SJCRH30 (cell line): ENCODE data around the gene SH3BP5. TPM values are rescaled to one million over a fixed set of nuclear protein-coding genes. Genes with fewer than 3 reads are reported as not detected.

Source experiments
- DNase-seq, 2 experiments: peaks; one replicate each; pipeline ENCODE4 v3.0.0-alpha.2; 2015 to 2020
- H3K27ac ChIP-seq: fragments of 250-450 bp; sonication (Bioruptor Pico); 2 replicates; pipeline ENCODE4 v1.5.1; 2020; ENCODE audit warnings: mild to moderate bottlenecking, moderate library complexity
- H3K27me3 ChIP-seq: fragments of 250-450 bp; sonication (Bioruptor Pico); 2 replicates; pipeline ENCODE4 v1.5.1; 2020; ENCODE audit warnings: mild to moderate bottlenecking, moderate library complexity
- H3K36me3 ChIP-seq: fragments of 250-450 bp; sonication (Bioruptor Pico); 2 replicates; pipeline ENCODE4 v1.5.1; 2020; ENCODE audit warnings: mild to moderate bottlenecking, moderate library complexity
- H3K4me1 ChIP-seq: fragments of 250-450 bp; sonication (Bioruptor Pico); 2 replicates; pipeline ENCODE4 v1.5.1; 2020; ENCODE audit warnings: mild to moderate bottlenecking, moderate library complexity
- H3K4me3 ChIP-seq: fragments of 250-450 bp; sonication (Bioruptor Pico); 2 replicates; pipeline ENCODE4 v1.5.1; 2020; ENCODE audit warnings: mild to moderate bottlenecking, moderate library complexity
- H3K9me3 ChIP-seq: fragments of 250-450 bp; sonication (Bioruptor Pico); replicated peaks from 2 replicates; pipeline ENCODE4 v1.5.1; 2020; ENCODE audit warnings: mild to moderate bottlenecking, moderate library complexity
- total RNA-seq: library from RNA; depleted of rRNA; stranded (reverse); fragments of >200 nt; shearing (Covaris generic); gene quantifications from 2 replicates; pipeline ENCODE4 v1.2.3, GENCODE V29; 2014

The SH3BP5 gene
- total RNA-seq, 1 experiment from 2014 or later, result 8.5 TPM

DNA sequence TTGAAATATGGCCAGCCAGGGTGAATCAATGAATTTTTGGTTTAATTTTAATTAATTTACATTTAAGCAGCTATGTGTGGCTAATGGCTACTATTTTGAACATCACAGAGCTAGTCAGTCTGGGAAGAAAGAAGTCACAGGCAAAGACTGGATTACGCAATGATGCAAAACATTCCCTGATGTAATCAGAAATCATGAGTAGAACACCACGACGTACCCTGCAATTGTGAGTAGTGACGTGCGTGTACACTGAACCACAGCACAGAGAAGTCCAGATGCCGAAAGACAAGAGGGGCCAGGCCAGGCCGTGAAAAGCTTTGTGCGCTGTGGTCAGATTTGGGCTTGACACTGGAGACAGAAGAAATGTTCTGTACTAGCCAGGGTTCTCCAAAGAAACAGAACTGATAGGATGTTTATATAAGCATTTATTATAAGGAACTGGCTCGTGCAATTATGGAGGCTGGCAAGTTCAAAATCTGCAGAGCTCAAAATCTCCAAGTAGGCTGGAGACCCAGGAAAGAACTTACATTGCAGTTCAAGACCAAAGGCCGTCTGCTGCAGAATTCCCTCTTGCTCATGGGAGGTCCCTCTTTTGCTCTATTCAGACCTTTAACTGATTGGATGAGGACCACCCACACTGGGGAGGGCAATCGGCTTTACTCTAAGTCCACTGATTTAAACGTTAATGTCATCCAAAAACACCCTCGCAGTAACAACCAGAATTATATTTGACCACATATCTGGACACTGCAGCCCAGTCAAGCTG is 44.6 kb downstream of the SH3BP5 start:
- peak; percentile 20 to 40 for DNase-seq
- no peaks in the 10 kb centered on the region for H3K27me3 ChIP-seq
- no peaks in the 10 kb centered on the region for H3K36me3 ChIP-seq
- no peaks in the 10 kb centered on the region for H3K9me3 ChIP-seq
- H3K4me3 ChIP-seq, result no peak overlapping the region
- H3K4me1 ChIP-seq, result peaks cover 20% of the 10 kb centered on the region
- no peak overlapping the region for H3K27ac ChIP-seq

DNA sequence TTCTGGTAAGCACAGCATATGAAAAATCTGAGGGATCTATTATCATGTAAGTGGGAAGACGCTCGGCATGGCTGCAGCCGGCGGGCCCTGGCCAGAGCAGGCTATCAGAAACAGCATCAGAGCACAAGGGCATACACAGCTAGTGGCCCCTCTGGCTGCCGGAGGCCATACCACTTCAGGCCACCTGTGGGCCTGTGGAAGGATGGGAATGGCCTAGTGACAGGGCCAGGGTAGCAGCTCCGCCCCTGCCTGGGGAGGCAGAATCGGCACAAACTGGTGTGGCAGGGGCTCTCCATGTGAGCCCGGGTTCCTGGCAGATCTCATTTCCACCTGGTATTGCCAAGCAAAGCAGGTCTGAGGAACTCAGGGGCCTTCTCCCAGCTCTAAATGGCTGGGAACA is 46.4 kb downstream of the SH3BP5 start:
- Histone ChIP-seq H3K4me3 (no peak overlapping the region), H3K4me1 (peaks cover 8% of the 10 kb centered on the region), H3K27me3 (no peaks in the 10 kb centered on the region), H3K9me3 (no peaks in the 10 kb centered on the region), H3K36me3 (no peaks in the 10 kb centered on the region), H3K27ac (no peak overlapping the region)
- no peak for DNase-seq

DNA sequence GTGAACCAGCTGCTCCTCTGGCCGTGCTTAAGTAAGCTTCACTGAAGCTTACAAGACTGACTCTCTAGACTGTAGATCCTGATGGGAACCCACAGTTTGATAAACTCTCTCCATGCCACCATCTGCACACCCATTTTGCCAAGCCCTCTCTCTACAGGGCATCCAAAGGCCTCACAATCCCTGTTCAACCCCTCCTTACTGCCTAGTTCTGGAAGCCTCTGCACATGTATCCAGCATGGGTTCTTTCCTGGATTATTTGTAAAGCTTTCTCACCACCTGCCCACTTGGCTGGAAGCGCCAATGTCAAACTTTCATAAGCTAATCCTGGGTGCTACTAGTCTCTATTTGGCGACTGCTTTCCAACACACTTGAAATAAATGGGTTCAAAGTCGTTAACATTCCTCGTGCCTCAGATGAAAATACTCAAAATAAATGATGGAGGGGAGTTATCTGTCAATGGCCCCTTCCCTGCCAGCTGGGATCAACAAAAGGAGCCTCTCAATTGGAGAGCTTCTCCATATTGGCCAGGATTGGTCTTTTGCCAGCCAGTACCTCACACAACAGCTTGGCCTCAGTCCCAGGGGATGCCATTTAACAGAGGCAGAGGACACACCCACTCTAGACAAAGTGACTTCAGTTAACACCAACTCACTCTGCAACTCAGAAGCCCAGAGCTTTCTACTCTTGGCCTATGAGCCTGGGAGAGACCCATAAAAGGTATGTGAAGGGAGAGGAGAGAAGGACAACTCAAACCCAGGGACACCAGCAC is 48.1 kb downstream of the SH3BP5 start:
- Histone ChIP-seq H3K27me3 (no peaks in the 10 kb centered on the region), H3K9me3 (no peaks in the 10 kb centered on the region), H3K27ac (no peak overlapping the region), H3K36me3 (no peaks in the 10 kb centered on the region), H3K4me1 (no peaks in the 10 kb centered on the region; the same call in 1 of the 2 replicates), H3K4me3 (no peak overlapping the region)
- peak; percentile 36 to 55 for DNase-seq

DNA sequence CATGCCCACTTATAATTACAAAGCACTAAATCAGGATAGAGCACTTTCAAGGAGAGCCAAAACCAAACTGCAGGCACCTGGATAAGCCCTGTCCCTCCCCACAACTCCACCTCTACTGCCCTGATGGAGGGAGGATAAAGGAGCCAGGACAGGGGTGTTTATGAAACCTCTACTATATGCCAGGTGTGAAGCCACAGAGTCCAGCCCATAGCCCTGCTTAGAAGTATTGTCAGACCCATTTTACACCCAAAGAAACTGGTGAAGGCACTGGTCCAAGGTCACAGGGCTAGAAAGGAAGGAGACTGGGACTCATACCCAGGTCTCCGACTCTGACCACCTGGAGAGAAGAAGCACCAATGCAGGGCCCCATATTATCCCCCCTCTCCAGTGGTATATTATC is 48.7 kb downstream of the SH3BP5 start:
- no peaks in the 10 kb centered on the region for H3K9me3 ChIP-seq
- no peak overlapping the region for H3K27ac ChIP-seq
- H3K36me3 ChIP-seq, result no peaks in the 10 kb centered on the region
- no peak for DNase-seq
- no peaks in the 10 kb centered on the region; the same call in 1 of the 2 replicates for H3K4me1 ChIP-seq
- no peak overlapping the region for H3K4me3 ChIP-seq
- H3K27me3 ChIP-seq, result no peaks in the 10 kb centered on the region

DNA sequence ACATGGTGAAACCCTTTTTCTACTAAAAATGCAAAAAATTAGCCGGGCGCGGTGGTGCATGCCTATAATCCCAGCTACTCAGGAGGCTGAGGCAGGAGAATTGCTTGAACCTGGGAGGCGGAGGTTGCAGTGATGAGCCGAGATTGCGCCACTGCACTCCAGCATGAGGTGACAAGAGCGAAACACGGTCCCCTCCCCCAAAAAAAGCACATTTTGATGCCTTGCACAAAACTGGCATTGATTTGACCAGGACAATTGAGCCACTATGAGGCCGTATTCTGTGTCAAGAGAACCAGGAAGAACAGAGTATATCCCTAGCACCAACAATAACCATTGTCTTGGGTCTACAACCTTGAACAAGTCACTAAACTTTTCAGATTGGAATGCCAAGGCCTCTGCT is 50.6 kb downstream of the SH3BP5 start:
- no peak for DNase-seq
- Histone ChIP-seq H3K4me3 (no peak overlapping the region), H3K27ac (no peak overlapping the region), H3K36me3 (no peaks in the 10 kb centered on the region), H3K4me1 (no peaks in the 10 kb centered on the region; the same call in 1 of the 2 replicates), H3K9me3 (no peaks in the 10 kb centered on the region), H3K27me3 (no peaks in the 10 kb centered on the region)

DNA sequence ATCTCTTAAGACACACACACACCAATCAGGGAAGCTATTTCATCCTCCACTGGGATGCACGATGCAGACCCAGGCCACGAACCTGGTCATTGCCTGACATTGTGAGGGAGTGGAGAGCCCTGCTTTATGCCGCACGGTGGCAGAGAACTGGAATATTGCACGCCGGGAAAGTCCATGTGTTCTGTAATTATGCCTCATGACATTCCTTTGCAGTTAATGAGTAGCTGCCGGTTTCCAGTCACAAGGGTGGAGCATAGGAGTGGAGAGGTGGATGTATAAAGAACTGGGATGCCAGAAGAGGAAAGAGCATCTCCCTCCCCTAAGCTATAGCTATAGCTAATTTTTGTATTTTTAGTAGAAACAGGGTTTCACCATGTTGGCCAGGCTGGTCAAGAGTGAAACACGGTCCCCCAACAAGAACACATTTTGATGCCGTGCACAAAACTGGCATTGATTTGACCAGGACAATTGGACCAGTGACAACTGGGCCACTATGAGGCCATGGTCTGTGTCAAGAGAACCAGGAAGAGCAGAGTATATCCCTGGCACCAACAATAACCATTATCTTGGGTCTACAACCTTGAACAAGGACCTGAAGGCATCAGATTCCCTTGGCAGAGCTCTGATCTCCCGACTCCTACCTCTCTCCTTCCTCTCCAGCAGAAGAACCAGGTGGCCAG is 51.4 kb downstream of the SH3BP5 start:
- Histone ChIP-seq H3K27me3 (no peaks in the 10 kb centered on the region), H3K9me3 (no peaks in the 10 kb centered on the region), H3K4me3 (no peak overlapping the region), H3K36me3 (no peaks in the 10 kb centered on the region), H3K4me1 (no peaks in the 10 kb centered on the region; the same call in 1 of the 2 replicates), H3K27ac (no peak overlapping the region)
- no peak for DNase-seq

DNA sequence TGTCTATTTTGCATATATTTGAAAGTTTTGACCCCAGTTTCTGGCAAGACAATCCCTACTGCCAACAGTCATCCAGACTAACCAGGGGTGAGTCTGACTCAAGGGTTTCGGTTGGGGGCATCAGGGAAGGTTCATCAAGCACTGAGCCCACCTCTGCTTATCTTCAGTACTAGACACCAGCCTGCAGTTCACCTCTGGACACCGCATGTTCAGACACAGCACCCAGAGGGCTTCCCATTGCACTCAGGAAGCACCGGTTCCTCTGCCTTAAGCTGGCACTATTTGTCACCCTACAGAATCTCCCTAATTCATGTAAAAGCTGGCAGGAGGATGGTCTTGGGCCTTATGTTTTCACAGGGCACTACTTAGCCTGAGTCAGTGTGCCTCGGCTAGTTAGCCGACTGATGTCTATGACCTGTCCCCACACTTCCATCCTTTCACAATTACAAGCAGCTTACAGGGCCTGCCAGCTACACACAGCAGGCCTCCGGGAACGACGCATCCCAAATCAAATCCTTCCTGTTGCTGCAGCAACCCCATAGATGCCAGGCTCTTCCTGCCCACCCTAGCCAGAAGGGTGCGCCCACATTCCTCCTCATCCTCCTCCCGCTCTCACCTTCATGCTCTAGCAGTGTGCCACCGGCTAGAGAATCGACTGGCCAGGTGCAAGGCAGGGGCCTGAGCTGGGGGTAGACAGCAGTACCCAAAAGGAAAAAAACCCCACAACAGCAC is 52.5 kb downstream of the SH3BP5 start:
- H3K27ac ChIP-seq, result no peak overlapping the region

DNA sequence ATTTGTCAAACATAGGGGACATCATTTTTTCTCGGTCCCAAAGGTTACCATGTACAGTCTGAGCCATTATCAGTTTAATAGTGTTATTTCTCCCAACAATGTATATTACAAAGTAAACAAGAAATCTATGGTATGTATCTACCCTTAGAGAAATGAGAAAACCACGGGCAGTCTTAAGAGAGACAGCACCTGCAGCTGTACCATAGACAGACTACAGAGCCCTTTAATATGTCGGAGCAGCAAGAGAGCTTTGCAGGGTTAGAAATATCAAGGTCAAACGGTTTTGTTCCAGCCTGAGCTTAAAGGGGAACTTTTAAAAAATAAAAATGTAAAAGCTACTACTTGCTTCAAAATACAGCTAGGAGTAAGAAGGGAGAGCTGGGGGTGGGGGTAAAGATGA is 53.2 kb downstream of the SH3BP5 start:
- Histone ChIP-seq H3K4me3 (no peak overlapping the region), H3K27me3 (no peaks in the 10 kb centered on the region), H3K4me1 (no peaks in the 10 kb centered on the region; the same call in 1 of the 2 replicates), H3K9me3 (no peaks in the 10 kb centered on the region), H3K36me3 (no peaks in the 10 kb centered on the region), H3K27ac (no peak overlapping the region)
- DNase-seq, result no peak

More for the DNA sequence above, 52.5 kb downstream of the SH3BP5 start:
- Histone ChIP-seq H3K4me1 (no peaks in the 10 kb centered on the region; the same call in 1 of the 2 replicates), H3K27me3 (no peaks in the 10 kb centered on the region), H3K36me3 (no peaks in the 10 kb centered on the region), H3K9me3 (no peaks in the 10 kb centered on the region), H3K4me3 (no peak overlapping the region)
- no peak for DNase-seq

DNA sequence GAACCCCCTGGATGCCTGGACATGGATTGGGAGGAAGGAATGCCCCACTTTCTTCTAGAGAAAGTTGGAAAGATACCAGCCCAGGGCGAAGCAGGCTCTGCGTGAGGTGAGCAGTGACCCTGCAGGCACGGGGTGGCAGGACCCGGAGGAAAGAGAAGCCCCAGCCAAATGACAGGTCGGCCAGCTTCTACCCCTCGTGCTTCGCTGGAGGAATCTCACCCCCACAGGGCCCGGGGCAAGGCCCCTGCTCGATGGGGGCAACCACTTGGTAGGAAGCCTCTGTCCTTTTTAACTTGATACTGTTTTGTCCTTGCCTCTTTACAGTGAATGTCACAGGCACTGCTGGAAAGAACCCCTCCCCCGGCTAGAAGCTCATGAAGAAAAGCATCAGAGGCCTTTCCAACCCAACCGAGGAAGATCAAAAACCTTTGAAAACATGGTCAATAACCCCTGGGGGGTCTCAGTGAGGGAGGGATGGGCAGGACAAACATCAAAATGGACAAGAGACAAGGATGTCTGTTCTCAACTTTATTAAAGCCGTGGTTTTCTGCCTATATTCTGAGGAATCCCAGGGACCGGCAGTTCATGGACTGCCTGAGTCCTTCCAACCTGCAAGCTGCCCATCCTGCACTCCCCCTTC is 54.4 kb downstream of the SH3BP5 start:
- Histone ChIP-seq H3K27me3 (no peaks in the 10 kb centered on the region), H3K9me3 (no peaks in the 10 kb centered on the region), H3K4me1 (no peaks in the 10 kb centered on the region), H3K4me3 (no peak overlapping the region), H3K27ac (no peak overlapping the region), H3K36me3 (no peaks in the 10 kb centered on the region)
- DNase-seq, result no peak

DNA sequence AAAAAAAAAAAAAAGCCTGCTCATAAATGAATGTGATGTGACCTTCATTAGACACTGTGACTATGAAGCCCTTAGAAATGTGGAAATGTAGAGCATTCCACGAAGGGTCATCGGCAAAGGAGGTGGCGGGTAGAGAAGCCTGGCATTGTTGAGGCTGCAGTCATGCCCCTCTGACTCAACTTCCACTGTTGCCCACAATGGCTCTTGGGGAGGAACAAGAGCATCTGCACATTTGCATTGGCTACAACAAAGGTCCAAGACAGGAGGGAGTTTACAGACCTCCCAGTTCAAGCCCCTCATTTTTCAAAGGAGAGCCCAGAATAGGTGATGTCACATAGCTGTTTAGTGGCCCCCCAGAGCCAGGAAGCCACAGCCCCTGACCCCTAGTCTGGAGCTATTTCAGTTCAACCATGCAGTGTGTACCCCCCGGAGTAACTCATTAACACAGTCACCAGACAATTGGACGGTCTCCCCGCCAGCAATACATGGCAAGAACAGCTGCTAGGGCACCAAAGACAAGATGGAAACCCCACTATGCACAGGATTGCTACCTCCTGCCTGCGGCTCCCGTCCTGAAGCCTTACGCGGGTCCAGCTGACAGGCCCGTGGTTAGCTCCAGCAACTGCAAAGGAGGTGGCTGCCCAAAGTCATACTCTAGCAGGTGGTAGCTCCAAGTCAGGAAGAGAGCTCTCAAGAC is 56.2 kb downstream of the SH3BP5 start:
- Histone ChIP-seq H3K27me3 (no peaks in the 10 kb centered on the region), H3K4me3 (no peak overlapping the region), H3K27ac (peak overlapping the region; percentile 23; the same call in 1 of the 2 replicates), H3K4me1 (no peaks in the 10 kb centered on the region), H3K9me3 (no peaks in the 10 kb centered on the region), H3K36me3 (no peaks in the 10 kb centered on the region)
- DNase-seq, result peak; percentile 64 to 78

DNA sequence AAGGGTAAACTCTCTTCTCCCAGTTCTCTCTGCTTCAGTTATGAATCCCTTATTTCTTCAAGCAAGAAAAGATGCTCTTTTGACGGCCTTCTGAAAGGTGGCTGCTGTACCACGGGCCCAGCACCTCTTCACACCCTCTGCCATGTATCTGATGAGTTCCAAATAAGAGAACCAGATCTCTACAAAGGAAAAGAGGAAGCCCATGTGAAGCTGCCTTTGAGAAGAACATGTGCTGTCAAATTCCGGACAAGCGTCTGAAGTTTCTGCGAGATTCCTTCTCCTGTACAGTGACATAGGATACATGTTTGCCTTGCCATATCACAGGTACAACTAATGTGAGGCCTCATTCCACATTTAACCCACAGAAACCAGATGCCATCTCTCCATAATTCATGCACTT is 59.2 kb downstream of the SH3BP5 start:
- no peak for DNase-seq
- Histone ChIP-seq H3K9me3 (no peaks in the 10 kb centered on the region), H3K4me3 (no peak overlapping the region), H3K36me3 (no peaks in the 10 kb centered on the region), H3K27ac (no peak overlapping the region), H3K27me3 (no peaks in the 10 kb centered on the region), H3K4me1 (no peaks in the 10 kb centered on the region)

DNA sequence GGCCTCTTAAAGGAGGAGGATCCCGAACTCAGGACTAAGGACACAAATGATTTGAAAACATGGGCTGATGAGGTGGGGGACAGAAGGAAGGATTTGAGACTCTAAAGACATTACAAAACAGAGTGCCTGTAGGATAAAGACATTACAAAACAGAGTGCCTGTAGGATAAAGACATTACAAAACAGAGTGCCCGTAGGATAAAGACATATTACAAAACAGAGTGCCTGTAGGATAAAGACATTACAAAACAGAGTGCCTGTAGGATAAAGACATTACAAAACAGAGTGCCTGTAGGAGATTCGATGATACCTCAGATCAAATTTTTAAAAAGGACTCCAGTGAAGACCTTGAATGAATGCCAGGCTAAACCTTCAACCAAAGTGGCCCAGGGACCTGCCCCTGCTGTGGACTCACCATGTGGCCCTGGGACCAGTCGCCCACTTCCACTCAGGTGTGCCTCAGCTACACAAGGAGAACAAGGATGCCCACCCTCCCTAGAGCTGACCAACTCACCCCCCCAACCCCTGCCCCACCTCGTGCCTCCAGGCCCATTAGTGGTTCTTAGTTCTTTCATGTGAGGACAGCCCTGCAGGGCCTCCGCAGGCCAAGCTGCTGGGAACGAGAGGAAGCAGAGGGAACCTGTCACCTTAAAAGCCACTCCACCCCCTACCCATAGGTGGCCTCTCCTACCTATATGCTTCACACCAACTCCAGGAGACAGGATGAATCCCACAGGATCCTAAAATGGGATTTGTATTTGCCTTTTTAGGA is 59.8 kb downstream of the SH3BP5 start:
- Histone ChIP-seq H3K36me3 (no peaks in the 10 kb centered on the region), H3K9me3 (no peaks in the 10 kb centered on the region), H3K27me3 (no peaks in the 10 kb centered on the region), H3K4me3 (no peak overlapping the region), H3K4me1 (no peaks in the 10 kb centered on the region), H3K27ac (no peak overlapping the region)
- DNase-seq, result no peak

DNA sequence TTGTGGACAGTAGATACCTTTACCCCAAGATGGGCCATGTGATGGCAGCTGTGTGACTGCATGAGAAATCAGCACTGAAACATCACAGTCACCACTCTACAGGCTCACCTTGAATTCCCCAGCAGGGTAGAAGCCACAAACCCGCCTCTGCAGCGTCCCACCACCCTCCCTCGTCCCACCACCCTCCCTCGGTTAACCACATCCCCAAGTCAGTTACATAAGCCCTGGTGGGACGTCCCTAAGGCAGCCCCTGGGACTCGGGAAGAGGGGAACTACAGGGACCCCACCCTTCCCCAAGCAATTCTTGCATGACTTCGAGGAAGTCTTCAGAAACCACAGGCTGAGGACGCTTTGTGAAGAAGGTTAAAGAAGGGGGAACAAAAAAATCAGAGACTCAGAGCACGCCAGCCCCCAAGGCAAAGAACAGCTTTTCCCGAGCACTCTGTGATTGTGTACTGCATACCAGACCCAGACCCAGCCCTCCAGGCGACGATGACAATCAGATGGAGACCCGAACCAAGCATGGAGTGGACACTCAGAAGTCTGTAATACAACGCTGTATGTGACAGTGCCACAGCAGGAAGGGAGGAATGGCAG is 60.5 kb downstream of the SH3BP5 start:
- H3K4me3 ChIP-seq, result no peak overlapping the region

More for the DNA sequence above, 60.5 kb downstream of the SH3BP5 start:
- no peak for DNase-seq
- no peaks in the 10 kb centered on the region for H3K9me3 ChIP-seq
- no peaks in the 10 kb centered on the region for H3K4me1 ChIP-seq
- no peaks in the 10 kb centered on the region for H3K36me3 ChIP-seq
- no peaks in the 10 kb centered on the region for H3K27me3 ChIP-seq
- H3K27ac ChIP-seq, result no peak overlapping the region
